NCI-H1694 treated with DMSO at 0.1 percent for 48 hours (cell line): ENCODE data around the gene GMPPA.

Experiments used
- DNase-seq: peaks from one replicate; lab custom pipeline; 2025; lab: John Stamatoyannopoulos, UW

Gene GMPPA

GRCh38 chr2:219506802-219507526 is 8.3 kb downstream of the GMPPA start:
- peak; percentile 98 for DNase-seq

GRCh38 chr2:219507581-219508443 is 9.1 kb downstream of the GMPPA start:
- DNase-seq: no peak

GRCh38 chr2:219508444-219508734 is 9.7 kb downstream of the GMPPA start:
- no peak for DNase-seq

- DNase-seq: peak; percentile 89
Measured at GRCh38 chr2:219508971-219509779, 10.5 kb downstream of the GMPPA start.

- DNase-seq: peak; percentile 89
Measured at GRCh38 chr2:219509780-219510511, 11.3 kb downstream of the GMPPA start.

GRCh38 chr2:219510512-219511135 is 11.9 kb downstream of the GMPPA start:
- DNase-seq: no peak

- DNase-seq: peak; percentile 78
Measured at GRCh38 chr2:219511547-219512325, 13.0 kb downstream of the GMPPA start.

- DNase-seq: no peak
Measured at GRCh38 chr2:219512524-219513216, 14.0 kb downstream of the GMPPA start.

- no peak for DNase-seq
Measured at GRCh38 chr2:219513787-219514186, 15.1 kb downstream of the GMPPA start.

- peak; percentile 53 for DNase-seq
Measured at GRCh38 chr2:219514196-219514761, 15.6 kb downstream of the GMPPA start, which contains the start of gene ASIC4. TSS of gene ASIC4 (plus strand) at chr2:219514482. CDS start at chr2:219514725, 243 bp downstream.

GRCh38 chr2:219514836-219515235 is 16.1 kb downstream of the GMPPA start:
- no peak for DNase-seq

GRCh38 chr2:219515874-219516629 is 17.4 kb downstream of the GMPPA start:
- no peak for DNase-seq

- no peak for DNase-seq
Measured at GRCh38 chr2:219516888-219517287, 18.2 kb downstream of the GMPPA start.

GRCh38 chr2:219517954-219518778 is 19.5 kb downstream of the GMPPA start:
- no peak for DNase-seq

- no peak for DNase-seq
Measured at GRCh38 chr2:219519526-219519916, 20.8 kb downstream of the GMPPA start.

- no peak for DNase-seq
Measured at GRCh38 chr2:219520079-219520478, 21.4 kb downstream of the GMPPA start.

GRCh38 chr2:219521066-219521880 is 22.6 kb downstream of the GMPPA start:
- peak; percentile 54 for DNase-seq
